Endodermal cell (in vitro differentiated cells): ENCODE results near the gene PRKCE. TPM values are rescaled to one million over a fixed set of nuclear protein-coding genes. Genes with fewer than 3 reads are reported as not detected.

Source experiments
- DNase-seq: peaks from one replicate; pipeline ENCODE4 v3.0.0-alpha.2; 2017
- H3K27ac ChIP-seq: 2 replicates; pipeline ENCODE4 v1.5.1; 2013; ENCODE audit warnings: mild to moderate bottlenecking, low read depth, low read length, moderate library complexity
- H3K27me3 ChIP-seq: 2 replicates; pipeline ENCODE4 v1.6.1; 2013; ENCODE audit warnings: mild to moderate bottlenecking, low read length, moderate library complexity; ENCODE audit not compliant: insufficient read depth, control insufficient read depth, poor library complexity, severe bottlenecking
- H3K36me3 ChIP-seq: 2 replicates; pipeline ENCODE4 v1.7.0; 2013; ENCODE audit warnings: mild to moderate bottlenecking, low read length, moderate library complexity; ENCODE audit not compliant: control insufficient read depth, insufficient read depth
- H3K4me1 ChIP-seq: one replicate; pipeline ENCODE4 v1.7.0; 2013; ENCODE audit warnings: low read length; ENCODE audit not compliant: control insufficient read depth, insufficient read depth
- H3K4me3 ChIP-seq: 2 replicates; pipeline ENCODE4 v1.5.1; 2013; ENCODE audit warnings: mild to moderate bottlenecking, low read length, moderate library complexity
- H3K9ac ChIP-seq: 2 replicates; pipeline ENCODE4 v1.6.1; 2013; ENCODE audit warnings: mild to moderate bottlenecking, low read length, moderate library complexity; ENCODE audit not compliant: poor library complexity, severe bottlenecking; ENCODE audit errors: extremely low read depth
- H3K9me3 ChIP-seq: 2 replicates; pipeline ENCODE4 v1.6.1; 2013; ENCODE audit warnings: mild to moderate bottlenecking, low read length, moderate library complexity; ENCODE audit not compliant: control insufficient read depth
- H3K27ac Mint-ChIP-seq: 2 replicates; pipeline ENCODE4 v1.8.0; 2020; ENCODE audit warnings: mixed read lengths
- H3K27me3 Mint-ChIP-seq: 2 replicates; pipeline ENCODE4 v1.8.0; 2021; ENCODE audit warnings: mild to moderate bottlenecking, mixed read lengths; ENCODE audit not compliant: insufficient read depth
- H3K36me3 Mint-ChIP-seq: 2 replicates; pipeline ENCODE4 v1.8.0; 2020; ENCODE audit warnings: low read depth, mixed read lengths
- H3K4me1 Mint-ChIP-seq: 2 replicates; pipeline ENCODE4 v1.8.0; 2020; ENCODE audit warnings: mixed read lengths
- H3K4me3 Mint-ChIP-seq: 2 replicates; pipeline ENCODE4 v1.8.0; 2020; ENCODE audit warnings: mild to moderate bottlenecking, moderate library complexity, mixed read lengths
- H3K9me3 Mint-ChIP-seq: 2 replicates; pipeline ENCODE4 v1.8.0; 2020; ENCODE audit warnings: mild to moderate bottlenecking, mixed read lengths
- CTCF ChIP-seq: fragments of 200-600 bp; sonication (generic); conservative IDR thresholded peaks from 2 replicates; pipeline ENCODE4 v1.5.0; 2021; ENCODE audit warnings: antibody characterized with exemption, mild to moderate bottlenecking
- WGBS, 2 experiments: methylation state at CpG; one replicate each; pipeline versions ENCODE4 v1.1.5 to v1.1.7; 2013; ENCODE audit warnings: missing lambda C conversion rate in 2 of 2, mixed read lengths in 1 of 2; ENCODE audit not compliant: insufficient coverage in 1 of 2, insufficient read length in 1 of 2; 5-methylcytosine and 5-hydroxymethylcytosine counted together
- total RNA-seq, 2 donors: library from RNA; stranded (reverse); fragmentation: NEBNext Ultra II Directional in 1 of 2; extraction: Animal tissue kit (Norgen Biotek cat#: 25700) in 1 of 2; gene quantifications; 2 replicates in 1 of 2; 3 replicates in 1 of 2; pipeline ENCODE4 v1.2.1, GENCODE V29; 2021

Gene PRKCE
- total RNA-seq, 2 donors from 2014 or later = 1.4 to 1.7 TPM

DNA sequence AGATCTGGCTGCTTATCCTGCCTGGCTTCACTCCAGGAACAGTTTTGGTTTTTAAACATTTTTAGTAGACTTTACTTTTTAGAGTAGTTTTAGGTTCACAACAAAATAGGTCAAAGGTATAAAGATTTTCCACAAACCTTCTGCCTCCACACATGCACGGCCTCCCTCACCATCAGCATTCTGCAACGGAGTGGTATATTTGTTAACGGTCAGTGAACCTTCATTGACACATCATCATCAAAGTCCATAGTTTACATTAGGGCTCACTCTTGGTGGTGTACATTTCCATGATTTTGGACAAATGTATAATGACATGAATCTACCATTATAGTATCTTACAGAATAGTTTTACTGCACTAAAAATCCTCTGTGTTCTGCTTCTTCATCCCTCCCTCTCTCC is 342.6 kb downstream of the PRKCE start:
- Histone ChIP-seq H3K4me3 (no peak overlapping the region), H3K9ac (no peak overlapping the region), H3K27ac (no peak overlapping the region), H3K4me1 (no peaks in the 10 kb centered on the region), H3K36me3 (no peaks in the 10 kb centered on the region), H3K27me3 (no peaks in the 10 kb centered on the region), H3K9me3 (no peaks in the 10 kb centered on the region)
- no peak for TF ChIP-seq CTCF
- Mint-ChIP-seq H3K4me1 (peaks cover 2% of the 10 kb centered on the region), H3K4me3 (no peak overlapping the region), H3K27ac (no peak overlapping the region), H3K36me3 (no peaks in the 10 kb centered on the region), H3K27me3 (no peaks in the 10 kb centered on the region), H3K9me3 (no peaks in the 10 kb centered on the region)
- 98% methylated on average over 3 of the region's 3 CpGs; no CpG with 5 or more reads in 1 of the 2 experiments for WGBS, 2 experiments
- no peak for DNase-seq

DNA sequence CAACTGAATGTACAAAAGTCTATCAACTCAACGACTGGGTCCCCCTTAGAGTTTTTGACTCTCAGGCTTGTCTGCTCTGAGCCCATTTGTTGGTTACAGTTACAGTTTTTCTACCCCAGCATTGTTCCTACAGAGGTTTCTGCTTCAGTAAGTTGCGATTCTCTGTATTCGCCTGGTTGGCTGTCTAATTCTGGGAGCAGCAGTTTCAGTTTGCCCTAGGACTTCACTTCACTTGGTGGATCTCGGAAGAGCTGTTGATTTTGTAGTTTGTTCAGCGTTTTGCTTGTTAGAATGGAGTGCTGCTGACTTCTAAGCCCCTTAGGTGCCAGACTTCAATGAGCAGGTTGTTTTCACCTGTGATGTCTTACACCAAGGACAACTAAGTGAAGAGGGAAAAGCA is 349.2 kb downstream of the PRKCE start:
- 81 to 89% methylated on average over 5 of the region's 5 CpGs for WGBS, 2 experiments
- no peak for TF ChIP-seq CTCF
- peak; percentile 49 for DNase-seq
- H3K4me1 Mint-ChIP-seq = peaks cover 35% of the 10 kb centered on the region
- no peaks in the 10 kb centered on the region for H3K27me3 ChIP-seq
- H3K4me1 ChIP-seq = peaks cover 12% of the 10 kb centered on the region
- peak overlapping the region; percentile 67 for H3K4me3 ChIP-seq
- H3K36me3 ChIP-seq = no peaks in the 10 kb centered on the region
- H3K36me3 Mint-ChIP-seq = no peaks in the 10 kb centered on the region
- H3K27ac Mint-ChIP-seq = peak overlapping the region; percentile 79
- peaks cover 2% of the 10 kb centered on the region for H3K27me3 Mint-ChIP-seq
- peak overlapping the region; percentile 66 for H3K9ac ChIP-seq
- no peaks in the 10 kb centered on the region for H3K9me3 ChIP-seq
- peak overlapping the region; percentile 9 for H3K4me3 Mint-ChIP-seq
- H3K9me3 Mint-ChIP-seq = no peaks in the 10 kb centered on the region
- no peak overlapping the region for H3K27ac ChIP-seq

DNA sequence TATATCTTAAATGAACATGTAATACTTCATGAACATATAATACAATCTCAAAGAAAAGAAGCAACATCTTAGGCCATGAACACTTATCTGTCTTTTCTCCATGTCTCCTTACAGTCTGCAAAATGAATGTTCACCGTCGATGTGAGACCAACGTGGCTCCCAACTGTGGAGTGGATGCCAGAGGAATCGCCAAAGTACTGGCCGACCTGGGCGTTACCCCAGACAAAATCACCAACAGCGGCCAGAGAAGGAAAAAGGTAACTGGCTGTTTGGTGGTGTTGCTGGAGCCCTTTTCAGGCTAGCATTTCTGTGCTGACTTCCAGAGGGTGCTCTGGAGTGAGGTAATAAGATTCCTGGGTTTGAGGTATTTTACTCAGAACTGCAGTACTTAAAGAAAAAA is 349.8 kb downstream of the PRKCE start:
- peak overlapping the region; percentile 70 for H3K27ac Mint-ChIP-seq
- H3K27me3 Mint-ChIP-seq = peaks cover 2% of the 10 kb centered on the region
- H3K4me3 Mint-ChIP-seq = no peak overlapping the region
- H3K27me3 ChIP-seq = no peaks in the 10 kb centered on the region
- peaks cover 12% of the 10 kb centered on the region for H3K4me1 ChIP-seq
- peaks cover 38% of the 10 kb centered on the region for H3K4me1 Mint-ChIP-seq
- no peak overlapping the region for H3K27ac ChIP-seq
- H3K9me3 Mint-ChIP-seq = no peaks in the 10 kb centered on the region
- WGBS, 2 experiments = 97 to 100% methylated on average over 2 to 7 of the region's 7 CpGs
- no peaks in the 10 kb centered on the region for H3K36me3 Mint-ChIP-seq
- no peak overlapping the region for H3K4me3 ChIP-seq
- H3K36me3 ChIP-seq = no peaks in the 10 kb centered on the region
- H3K9me3 ChIP-seq = no peaks in the 10 kb centered on the region
- peak; percentile 38 for DNase-seq
- H3K9ac ChIP-seq = peak overlapping the region; percentile 22
- no peak for TF ChIP-seq CTCF
